ENCODE results near the gene INSRR.

GRCh38 chr1:156833603-156834002, 25.3 kb downstream of the INSRR start:
- no peak for TF ChIP-seq CTCF (IDR thresholded peaks at IDR 0.05; ENCODE audit: borderline replicate concordance, extremely low read depth, low read length, poor library complexity, severe bottlenecking)
- no peak for TF ChIP-seq EZH2 (IDR thresholded peaks at IDR 0.05; ENCODE audit: borderline replicate concordance, low read depth, low read length, severe bottlenecking)

Measured in DND-41 (cell line).